Fibroblast of pulmonary artery (primary cell): Measurements from ENCODE around the gene SHANK2.

Experiments used
- DNase-seq: peaks from one replicate; pipeline ENCODE4 v3.0.0-alpha.2; 2010; ENCODE audit warnings: low read depth
- H3K4me3 ChIP-seq: replicated peaks from 2 replicates; pipeline ENCODE4 v1.5.1; 2011; ENCODE audit warnings: low read depth, mild to moderate bottlenecking, control low read depth, low read length, moderate library complexity
- CTCF ChIP-seq: IDR thresholded peaks from 2 replicates; pipeline ENCODE4 v1.5.1; 2011; ENCODE audit warnings: mild to moderate bottlenecking, control low read depth, low read length, inconsistent platforms; ENCODE audit errors: missing control alignments

SHANK2 gene

GRCh38 chr11:71252269-71252769, at the start of gene SHANK2:
Gene SHANK2, minus strand, starts transcription at chr11:71252577. Its CDS starts 105,251 bp downstream, at chr11:71147326.
- TF ChIP-seq CTCF, result no peak
- no peak for DNase-seq
- H3K4me3 ChIP-seq, result peak within 1 kb of the TSS; percentile 31

GRCh38 chr11:71301858-71302533, 49.6 kb upstream of the SHANK2 start:
- H3K4me3 ChIP-seq, result no peak overlapping the region
- TF ChIP-seq CTCF, result no peak
- peak; percentile 7 for DNase-seq

- no peak for TF ChIP-seq CTCF
- no peak for DNase-seq
- H3K4me3 ChIP-seq, result no peak overlapping the region
Observed at GRCh38 chr11:71301046-71301857, 48.9 kb upstream of the SHANK2 start.

DNA sequence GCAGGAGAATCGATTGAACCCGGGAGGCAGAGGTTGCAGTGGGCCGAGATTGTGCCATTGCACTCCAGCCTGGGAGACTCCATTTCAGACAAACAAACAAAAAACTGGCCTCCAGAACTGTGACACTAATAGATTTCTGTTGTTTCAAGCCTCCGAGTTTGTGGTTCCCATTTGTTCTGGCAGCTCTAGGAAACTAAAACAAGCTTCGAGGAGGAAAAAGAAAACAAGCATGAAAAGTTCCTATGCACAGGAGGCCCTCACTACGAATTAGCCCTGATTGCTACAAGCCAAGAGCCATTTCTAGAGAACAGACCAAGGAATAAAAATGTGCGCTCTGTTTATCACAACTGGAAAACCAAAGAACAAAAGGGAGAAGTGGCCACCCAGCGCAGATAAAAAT, 47.8 kb upstream of the SHANK2 start:
- no peak for DNase-seq
- H3K4me3 ChIP-seq, result no peak overlapping the region
- TF ChIP-seq CTCF, result no peak

- DNase-seq, result no peak
- H3K4me3 ChIP-seq, result no peak overlapping the region
- TF ChIP-seq CTCF, result no peak
Observed at GRCh38 chr11:71298761-71299181, 46.4 kb upstream of the SHANK2 start.

DNA sequence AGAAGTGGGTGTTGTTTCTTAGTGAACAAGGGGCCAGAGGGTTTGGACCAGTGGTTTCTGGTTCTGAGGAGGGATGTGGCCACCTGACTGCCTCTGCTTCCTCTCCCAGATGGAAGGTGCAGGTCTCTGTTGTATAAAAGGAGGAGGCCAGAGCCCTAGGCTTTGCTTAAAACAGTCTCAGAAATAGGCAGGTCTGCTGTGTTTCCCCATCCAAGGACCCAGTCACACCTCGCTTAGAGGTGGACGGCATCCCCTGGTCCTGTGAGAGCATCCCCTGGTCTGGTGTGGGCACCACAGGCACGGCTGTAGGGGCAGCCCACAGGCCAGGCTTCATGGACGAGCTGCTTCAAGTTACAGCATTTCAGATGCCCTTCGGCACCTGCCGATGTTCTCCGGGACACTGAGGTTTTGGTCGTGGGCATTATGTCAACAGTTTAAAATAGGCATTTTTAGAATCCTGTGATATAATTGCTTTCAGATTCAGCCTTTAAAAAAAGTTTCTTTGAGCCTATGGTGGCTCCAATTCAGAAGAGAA, 45.7 kb upstream of the SHANK2 start:
- no peak for DNase-seq
- no peak overlapping the region for H3K4me3 ChIP-seq
- TF ChIP-seq CTCF, result no peak
